Vagina (tissue), 2 donors: Measurements from ENCODE around the gene SLC17A1.

Experiments used
- POLR2A ChIP-seq, 2 donors: fragments of 450-650 bp; IDR thresholded peaks; one replicate each; pipeline ENCODE4 v1.6.1; 2017; ENCODE audit warnings: antibody characterized with exemption in 2 of 2, mild to moderate bottlenecking in 2 of 2, moderate library complexity in 2 of 2
- TF ChIP-seq, protein P1 (sequence below), 3 experiments: fragments of 450-650 bp in 2 of 3; fragments of 200-600 bp in 1 of 3; sonication (generic) in 1 of 3; IDR thresholded peaks; one replicate each; pipeline ENCODE4 v1.5.1; 2017 to 2019; ENCODE audit warnings: antibody characterized with exemption in 3 of 3, mild to moderate bottlenecking in 2 of 3, moderate library complexity in 2 of 3

DNA sequence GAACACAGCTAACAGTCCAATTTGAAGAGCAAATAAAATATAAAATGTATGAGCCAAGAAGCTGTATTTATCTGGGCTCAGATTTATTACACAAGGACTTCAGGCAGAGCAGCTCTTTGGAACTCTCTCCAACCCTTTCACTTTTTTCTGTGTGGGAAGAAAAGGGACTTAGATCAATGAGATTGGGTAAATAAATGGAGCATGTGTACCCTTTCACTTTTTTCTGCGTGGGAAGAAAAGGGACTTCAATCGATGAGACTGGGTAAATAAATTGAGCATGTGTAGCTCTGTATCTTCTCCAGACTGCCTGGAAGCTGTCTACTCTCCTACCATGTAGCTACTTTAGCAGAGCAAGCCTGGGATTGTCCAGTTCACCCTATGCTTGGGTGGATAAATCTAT is 31.5 kb upstream of the SLC17A1 start:
- no peak for TF ChIP-seq POLR2A (IDR thresholded peaks at IDR 0.05)
- TF ChIP-seq, protein P1, sequence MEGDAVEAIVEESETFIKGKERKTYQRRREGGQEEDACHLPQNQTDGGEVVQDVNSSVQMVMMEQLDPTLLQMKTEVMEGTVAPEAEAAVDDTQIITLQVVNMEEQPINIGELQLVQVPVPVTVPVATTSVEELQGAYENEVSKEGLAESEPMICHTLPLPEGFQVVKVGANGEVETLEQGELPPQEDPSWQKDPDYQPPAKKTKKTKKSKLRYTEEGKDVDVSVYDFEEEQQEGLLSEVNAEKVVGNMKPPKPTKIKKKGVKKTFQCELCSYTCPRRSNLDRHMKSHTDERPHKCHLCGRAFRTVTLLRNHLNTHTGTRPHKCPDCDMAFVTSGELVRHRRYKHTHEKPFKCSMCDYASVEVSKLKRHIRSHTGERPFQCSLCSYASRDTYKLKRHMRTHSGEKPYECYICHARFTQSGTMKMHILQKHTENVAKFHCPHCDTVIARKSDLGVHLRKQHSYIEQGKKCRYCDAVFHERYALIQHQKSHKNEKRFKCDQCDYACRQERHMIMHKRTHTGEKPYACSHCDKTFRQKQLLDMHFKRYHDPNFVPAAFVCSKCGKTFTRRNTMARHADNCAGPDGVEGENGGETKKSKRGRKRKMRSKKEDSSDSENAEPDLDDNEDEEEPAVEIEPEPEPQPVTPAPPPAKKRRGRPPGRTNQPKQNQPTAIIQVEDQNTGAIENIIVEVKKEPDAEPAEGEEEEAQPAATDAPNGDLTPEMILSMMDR (IDR thresholded peaks at IDR 0.05) = no peak
